ENCODE data around the gene WNT7A.

Gene WNT7A

DNA sequence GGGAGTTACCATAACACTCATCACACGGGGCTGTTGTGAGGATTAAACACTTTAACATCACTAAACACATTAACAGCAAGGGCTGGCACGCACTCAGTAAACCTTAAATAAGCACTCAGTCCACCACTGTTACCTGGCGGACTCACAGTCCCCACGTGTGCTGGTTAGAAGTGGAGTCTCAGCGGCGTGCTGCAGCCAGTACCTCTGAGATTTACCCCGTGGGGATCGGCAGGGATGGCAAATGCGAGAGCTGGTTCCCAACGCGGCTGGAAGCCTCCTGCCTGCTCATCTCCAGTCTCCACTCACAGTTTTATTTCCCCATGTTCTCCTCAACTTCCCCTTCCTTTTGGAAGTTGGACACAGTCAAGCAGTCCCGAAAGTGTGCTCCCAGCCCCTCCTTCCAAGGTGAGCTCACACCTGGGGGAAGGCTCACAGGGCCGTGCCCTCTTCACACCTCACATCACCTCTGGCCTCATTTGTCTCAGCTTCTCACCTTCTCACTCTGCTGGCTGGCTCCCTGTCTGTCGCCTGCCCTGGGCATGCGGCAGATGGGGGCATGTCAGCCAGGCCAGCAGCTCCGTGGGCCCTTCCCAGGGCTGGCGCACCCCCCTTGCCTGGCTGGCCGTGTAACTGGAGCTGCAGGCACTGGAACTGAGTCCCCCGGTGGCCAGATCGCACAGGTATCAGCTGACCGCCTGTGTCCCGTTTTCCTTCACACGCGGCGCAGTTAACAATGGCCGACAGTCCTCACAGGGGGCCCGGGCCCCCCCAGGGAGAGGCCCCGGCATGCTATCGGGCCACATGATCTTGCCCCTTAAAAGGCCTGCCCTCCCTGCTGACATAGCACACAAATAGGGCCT is 87.1 kb downstream of the WNT7A start:
- no peak for DNase-seq (ENCODE audit: low read depth in 2 of 2)

DNA sequence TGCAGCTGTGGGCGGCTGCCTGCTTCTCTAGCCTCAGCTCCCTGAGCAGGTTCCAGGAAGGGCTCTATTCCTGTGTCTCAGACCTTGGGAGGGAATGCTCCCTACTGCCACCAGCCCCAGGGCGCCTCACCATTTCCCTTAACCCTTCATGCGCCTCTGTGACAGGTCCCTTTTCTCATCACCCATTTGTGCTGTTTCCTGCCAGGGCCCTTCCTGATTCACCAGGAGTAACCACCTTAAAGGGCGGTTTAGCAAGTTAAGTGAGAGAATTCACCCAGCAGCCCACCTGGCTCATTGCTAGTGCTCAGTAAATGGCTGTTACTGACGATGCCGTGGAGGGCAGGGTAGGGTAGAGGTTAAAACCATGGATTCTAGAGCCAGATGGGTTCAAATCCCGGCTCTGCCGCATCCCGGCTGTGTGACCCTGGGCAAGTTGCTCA is 87.8 kb downstream of the WNT7A start:
- no peak for DNase-seq (ENCODE audit: low read depth in 2 of 2)

DNA sequence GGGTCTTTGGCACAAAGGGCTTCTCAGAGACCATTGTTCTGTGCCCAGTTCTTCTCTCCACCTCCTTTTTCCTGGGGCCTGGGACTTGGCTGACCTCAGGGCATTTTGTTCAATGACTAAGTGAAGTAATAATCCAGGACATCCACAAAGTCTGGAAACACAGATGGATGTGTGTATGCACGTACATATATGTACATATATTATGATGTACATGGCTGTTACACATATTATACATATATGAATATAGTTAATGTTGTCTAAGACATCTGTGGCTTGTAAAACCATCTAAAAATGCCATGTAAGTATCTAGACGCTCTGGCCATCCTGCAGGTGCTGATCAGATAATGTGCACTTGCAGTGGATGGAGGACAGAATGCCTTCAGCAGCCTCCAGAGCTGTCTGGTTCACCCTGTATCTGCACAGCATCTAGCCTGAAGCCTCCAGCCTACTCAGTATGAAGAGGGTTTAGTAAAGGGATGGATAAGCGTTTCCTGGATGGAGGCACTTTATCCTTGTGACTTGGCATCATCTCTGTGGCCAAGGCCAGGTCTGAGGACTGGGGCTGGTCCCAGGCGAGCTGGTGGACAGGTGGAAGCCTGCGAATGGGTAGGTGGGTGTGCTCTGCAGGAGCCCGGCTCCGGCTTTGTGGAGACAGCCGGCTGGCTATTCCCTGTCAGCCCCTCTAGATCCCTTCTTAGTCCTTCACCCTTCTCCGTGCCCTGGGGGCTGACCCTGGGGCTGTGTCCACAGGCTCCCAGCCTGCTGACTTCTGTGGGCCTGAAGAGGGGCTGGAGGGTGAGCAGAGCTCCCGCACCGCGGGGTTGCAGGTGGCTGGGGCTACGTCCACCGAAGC is 88.4 kb downstream of the WNT7A start:
- no peak for DNase-seq (ENCODE audit: low read depth in 2 of 2)

DNA sequence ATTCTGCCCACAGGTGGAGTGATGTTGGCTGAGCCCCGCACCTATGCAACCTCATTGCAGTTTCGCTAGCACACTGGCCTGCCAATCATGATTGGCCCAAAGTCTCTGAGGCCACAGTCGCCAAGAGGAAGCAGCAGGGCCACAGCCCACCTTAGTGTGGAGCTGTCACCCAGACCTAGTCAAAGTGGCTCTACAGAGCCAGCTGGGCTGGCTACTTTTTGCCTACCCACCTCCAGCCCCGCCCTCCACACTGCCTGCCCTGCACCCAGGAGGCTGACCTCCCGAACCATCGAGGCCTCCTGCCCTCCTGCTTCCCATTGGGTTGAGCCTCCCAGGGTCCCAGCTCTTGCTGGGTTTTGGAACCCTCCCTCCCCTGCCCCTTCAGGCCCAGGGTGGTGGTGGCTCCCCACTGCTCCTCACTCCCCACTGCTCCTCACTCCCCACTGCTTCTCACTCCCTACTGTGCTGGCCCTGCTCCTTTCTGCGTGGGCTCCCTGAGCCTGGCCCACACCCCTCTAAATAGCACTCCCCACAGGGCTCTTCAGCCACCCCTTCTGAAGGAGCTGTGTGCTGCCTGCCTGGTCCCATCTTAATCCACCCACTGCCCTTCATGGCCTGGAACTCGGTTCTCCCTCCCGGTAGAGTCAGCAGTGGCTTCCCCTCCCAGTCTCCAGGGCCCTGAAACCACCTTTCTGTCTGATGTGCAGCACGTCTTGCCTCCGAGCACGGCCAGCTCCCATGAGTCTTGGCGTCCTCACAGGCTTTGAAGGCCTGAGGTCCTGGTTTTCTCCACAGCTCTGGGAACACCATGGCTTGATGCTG is 89.3 kb downstream of the WNT7A start:
- DNase-seq (ENCODE audit: low read depth in 2 of 2) = no peak

- no peak for DNase-seq (ENCODE audit: low read depth in 2 of 2)
Observed at GRCh38 chr3:13788522-13789424, 91.1 kb downstream of the WNT7A start.

DNA sequence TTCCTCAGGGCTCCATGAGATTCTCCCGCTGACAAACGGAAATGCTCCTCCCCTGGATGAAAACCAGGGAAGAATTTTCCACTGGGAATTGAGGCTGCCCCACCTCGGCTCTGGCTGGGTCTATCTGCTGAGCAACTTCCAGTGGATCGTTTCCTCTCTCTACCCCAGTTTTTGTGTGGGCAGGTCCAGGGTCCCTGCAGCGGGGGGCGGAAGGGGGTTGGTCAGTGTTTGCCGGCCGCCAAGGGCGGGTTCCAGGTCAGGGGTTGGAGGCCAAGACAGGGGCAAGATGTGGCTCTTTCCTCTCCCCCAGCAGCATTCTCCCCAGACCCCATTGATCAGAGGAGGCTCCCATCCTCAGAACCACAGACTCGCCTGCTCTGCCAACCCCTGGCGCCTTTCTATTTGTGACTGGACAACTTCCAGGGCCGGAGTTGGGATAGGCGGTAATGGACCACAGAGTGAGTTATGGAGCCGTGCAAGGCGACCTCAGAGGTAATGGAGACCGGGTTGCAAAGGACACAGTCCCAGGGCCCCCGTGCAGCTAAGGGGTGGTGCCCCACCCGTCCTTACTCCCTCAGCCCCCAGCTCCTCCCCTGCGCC is 92.2 kb downstream of the WNT7A start:
- no peak for DNase-seq (ENCODE audit: low read depth in 2 of 2)

DNA sequence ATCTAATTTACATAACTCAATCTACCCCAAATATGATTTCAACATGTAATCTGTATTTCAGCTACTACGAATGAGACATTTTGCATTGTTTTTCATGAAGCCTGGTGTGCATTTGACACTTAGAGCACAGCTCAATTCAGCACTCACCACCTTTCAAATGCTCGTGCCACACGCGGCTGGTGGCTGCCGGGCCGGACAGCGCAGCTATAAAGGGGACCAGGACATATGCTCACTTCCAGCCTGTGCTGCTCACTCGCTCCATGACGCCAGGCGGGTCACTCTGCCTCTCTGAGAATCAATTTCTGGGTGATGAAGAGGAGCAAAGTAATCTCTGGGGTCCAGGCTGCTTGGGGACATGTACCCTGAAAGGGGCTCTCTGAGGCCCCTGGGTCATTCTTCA is 93.1 kb downstream of the WNT7A start:
- DNase-seq (ENCODE audit: low read depth in 2 of 2) = no peak

DNA sequence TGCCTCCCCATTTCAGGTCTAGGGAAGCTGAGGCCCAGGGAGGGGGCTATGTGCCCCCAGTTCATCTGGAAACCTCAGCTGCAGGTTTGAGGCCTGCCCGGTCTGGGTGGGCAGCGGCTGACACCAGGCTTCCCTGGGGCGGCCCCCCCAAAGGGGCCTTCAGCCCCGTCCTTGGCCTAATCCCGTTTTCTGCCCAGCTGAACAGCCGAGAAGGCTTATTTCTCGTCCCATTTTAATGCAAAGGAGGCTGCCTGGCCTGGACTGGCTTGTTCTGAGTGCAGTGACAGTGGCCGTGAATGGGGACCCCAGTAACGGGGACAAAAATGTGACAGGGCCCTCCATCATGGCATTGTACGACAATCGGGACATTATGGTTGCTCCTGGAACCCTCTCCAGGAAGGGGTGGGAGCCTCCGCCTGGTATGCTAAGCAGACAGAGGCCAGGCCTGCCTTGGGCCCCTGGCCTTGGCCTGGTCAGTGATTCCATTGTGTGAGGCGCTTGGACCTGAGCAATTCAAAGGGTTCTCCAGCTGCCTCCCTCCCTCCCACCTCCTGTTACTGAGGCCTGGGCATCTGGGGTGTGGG is 93.9 kb downstream of the WNT7A start:
- no peak for DNase-seq (ENCODE audit: low read depth in 2 of 2)

- DNase-seq (ENCODE audit: low read depth in 2 of 2) = no peak
Observed at GRCh38 chr3:13785351-13785750, 94.5 kb downstream of the WNT7A start.

DNA sequence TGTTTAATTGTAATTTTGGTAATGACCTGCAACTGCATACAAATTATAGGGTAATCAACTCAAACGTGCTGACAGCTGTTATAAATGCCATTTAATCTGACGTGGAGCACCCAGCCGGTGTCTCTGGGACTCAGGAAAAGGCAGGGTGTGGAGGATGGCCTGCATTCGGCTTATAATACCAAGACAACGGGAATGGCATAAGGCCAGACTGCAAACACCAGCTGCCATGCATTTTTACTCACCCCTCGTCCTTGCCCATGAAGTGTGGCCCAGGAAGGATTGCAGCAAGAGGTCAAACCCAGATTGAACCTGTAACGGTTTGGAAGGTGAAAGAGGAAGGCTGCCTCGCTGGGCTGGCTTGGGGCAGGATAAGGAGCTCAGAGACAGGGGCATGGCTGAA is 96.4 kb downstream of the WNT7A start:
- DNase-seq (ENCODE audit: low read depth in 2 of 2) = no peak

DNA sequence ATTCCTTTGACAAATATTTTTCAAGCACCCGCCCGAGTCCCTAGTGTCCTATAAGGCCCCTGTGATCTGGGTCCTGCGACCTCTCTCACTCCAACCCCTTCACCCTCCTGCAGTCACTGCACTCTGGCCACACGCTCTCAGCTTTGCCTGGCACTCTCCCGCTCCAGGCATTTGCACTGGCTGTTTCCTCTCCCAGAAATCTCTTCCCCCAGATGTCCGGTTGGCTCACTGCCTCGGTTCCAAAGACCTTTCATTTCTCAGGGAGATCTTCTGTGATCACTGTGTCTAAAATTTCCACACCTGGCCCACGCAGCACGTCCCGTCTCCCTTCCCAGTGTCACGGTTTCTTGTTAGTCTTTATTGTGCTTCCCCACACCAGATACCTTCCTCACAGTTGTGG is 97.4 kb downstream of the WNT7A start:
- DNase-seq (ENCODE audit: low read depth in 2 of 2) = no peak

DNA sequence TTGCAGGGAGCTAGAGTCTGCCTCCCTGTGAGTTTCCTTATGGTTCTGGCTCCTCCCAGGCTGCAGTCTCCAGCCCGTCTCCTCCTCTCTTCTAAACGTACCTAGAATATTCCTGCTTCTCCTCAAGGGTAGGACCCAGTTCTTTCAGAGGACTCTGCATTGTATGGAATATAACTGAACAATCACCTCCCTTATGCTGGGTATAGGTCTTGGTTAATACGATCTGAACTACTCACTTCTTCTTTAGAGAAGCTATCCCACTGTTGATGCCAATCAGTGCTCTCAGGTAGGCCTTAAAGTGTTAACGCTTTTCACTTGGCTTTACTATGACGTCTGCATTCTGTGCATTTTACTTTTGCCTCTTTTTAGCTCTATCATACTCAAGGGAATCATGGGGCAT is 98.5 kb downstream of the WNT7A start:
- DNase-seq (ENCODE audit: low read depth in 2 of 2) = no peak

GRCh38 chr3:13780432-13781176 is 99.3 kb downstream of the WNT7A start:
- DNase-seq (ENCODE audit: low read depth in 2 of 2) = no peak

GRCh38 chr3:13776253-13777050 is 103.4 kb downstream of the WNT7A start:
- no peak for DNase-seq (ENCODE audit: low read depth in 2 of 2)

DNA sequence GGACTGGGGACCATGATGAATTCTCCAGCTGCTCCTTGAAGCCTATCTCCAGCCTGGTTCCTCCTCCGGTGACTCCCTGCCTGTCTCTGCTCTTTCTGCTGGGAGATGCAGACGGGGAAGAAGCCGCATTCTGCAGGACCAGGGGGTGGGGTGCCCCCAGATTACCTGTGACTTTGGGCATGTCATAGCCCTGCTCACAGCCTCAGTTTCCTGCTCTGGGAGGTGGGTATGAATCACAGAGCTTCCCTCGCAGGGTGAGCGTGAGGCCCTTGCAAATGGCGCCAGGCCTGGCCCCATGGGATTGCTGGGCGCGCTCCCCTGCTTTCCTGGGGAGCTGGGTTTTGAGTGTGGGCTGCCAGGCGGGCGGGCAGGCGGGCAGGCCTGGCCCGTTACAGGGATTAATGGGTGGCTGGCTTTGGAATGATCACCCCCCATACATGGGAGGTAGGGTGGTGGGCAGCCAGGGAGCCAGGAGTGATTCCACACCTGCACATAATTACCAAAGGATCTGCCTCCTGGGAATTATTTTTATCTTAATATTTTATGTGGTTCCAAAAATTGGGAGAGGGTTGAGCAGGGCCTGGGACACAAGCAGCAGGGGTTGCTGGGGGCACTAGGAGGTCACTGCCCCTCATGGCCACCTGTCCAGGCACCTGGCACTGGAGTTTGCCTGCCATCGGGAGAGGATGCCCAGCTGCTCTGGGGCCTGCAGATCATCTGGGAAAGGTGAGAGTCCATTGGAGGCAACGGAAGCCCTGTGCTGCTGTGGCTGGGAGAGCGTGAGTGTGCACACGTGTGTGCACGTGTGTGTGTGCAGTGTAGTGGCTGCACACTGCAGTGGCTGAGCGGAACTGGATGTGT is 106.8 kb downstream of the WNT7A start:
- no peak for DNase-seq (ENCODE audit: low read depth in 2 of 2)

- DNase-seq (ENCODE audit: low read depth in 2 of 2) = no peak
Observed at GRCh38 chr3:13772321-13772745, 107.5 kb downstream of the WNT7A start.

DNA sequence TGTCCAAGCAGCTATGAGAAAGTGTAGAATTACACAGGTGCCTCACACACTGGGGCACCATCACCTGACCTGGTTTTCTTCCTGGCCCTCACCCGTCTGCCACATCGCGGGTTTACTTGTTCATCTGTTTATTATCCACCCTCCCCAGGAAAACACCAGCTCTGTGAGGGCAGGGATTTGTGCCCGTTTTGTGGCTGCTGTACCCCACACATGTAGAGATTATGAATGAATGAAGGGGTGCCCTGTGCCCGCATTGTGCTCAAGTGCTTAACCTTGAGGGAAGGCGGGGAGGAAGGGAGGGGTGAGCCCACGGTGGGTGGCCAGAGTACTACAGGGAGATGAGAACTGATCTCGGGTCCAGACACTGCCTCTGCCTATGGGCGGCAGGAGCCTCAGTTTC is 108.4 kb downstream of the WNT7A start:
- DNase-seq (ENCODE audit: low read depth in 2 of 2) = no peak
